NCI-H2196 (cell line): ENCODE data around the gene RNF26.
A peak's percentile ranks its signal among the peaks of the same experiment; 100 is the strongest.

Experiments used
- DNase-seq: peaks from one replicate; lab custom pipeline; 2025; ENCODE audit not compliant: unreplicated experiment; lab: John Stamatoyannopoulos, UW

RNF26 gene

DNA sequence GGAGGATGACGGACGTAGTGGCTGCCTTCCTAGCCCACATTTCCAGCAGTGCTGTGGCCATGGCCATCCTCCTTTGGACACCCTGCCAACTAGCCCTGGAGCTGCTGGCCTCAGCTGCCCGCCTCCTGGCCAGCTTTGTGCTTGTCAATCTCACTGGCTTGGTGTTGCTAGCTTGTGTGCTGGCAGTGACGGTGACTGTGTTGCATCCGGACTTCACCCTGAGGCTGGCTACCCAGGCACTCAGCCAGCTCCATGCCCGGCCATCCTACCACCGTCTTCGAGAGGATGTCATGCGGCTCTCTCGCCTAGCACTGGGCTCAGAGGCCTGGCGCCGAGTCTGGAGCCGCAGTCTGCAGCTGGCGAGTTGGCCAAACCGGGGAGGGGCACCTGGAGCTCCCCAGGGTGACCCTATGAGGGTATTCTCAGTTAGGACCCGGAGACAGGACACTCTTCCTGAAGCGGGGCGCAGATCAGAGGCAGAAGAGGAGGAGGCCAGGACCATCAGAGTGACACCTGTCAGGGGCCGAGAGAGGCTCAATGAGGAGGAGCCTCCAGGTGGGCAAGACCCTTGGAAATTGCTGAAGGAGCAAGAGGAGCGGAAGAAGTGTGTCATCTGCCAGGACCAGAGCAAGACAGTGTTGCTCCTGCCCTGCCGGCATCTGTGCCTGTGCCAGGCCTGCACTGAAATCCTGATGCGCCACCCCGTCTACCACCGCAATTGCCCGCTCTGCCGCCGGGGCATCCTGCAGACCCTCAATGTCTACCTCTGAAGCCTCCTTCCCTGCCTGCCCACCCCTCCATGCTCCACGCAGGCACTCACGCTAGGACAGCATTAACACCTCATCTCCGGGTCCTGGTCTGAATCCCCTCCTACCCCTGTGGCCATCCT, 1.6 kb downstream of the RNF26 start:
- no peak for DNase-seq

GRCh38 chr11:119336744-119337469, 2.6 kb downstream of the RNF26 start:
- no peak for DNase-seq

- DNase-seq: no peak
Measured at GRCh38 chr11:119337581-119338317, 3.4 kb downstream of the RNF26 start.

DNA sequence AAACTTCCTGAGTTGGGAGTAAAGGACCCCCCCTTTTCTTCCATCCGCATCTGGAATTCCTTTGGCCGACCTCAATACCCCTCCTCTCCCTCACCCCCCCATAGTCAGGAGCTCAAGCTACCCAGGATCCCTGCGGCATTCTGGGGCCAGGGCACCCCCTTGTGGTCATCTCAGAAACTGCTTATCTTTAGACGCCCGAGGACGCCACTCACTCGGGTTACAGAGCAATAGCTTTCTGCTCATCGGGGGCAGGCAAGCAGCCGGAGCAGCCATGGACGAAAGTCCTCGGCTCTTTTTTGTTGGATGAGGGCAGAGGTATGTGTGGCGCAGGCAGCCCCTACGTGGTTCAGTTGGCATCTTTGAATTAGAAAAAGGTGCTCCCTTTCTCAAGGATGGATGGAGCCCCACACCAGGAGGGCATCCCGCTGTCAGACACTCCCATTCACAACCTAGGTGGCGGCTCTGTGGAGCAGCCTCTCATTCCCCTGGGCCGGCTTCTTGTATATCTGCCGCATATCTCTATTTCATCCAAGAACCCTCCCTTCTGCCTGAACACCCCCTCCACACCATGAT, 4.1 kb downstream of the RNF26 start:
- peak; percentile 64 for DNase-seq

DNA sequence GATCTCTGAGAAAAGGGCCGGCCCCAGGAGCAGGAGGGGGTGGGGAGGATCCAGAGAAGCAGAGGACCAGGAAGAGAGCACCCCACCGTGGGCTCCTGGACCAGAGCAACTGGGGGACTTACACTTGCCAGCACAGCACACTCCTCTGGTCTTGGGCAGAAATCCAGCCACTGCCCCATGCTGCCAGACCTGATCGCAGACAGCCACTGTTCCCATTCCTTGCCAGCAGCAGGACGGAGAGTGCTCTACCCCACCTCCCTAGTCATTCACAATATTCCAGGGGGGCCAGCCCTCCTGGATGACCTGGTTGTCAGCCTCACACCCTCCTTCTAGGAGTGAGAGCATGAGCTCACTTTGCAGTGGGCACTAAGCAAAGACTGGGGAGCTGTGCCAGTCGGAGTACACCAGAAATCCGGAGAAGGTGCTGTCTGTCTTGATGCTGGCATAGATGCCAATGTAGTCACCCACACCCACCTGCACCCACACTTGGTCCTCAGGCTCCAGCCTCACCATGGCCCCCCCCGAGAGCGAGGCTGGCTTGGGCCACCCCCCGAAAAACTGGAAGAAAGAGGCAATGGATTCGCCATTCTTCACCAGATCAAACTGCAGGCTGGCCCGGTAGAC, 4.8 kb downstream of the RNF26 start:
- no peak for DNase-seq

DNA sequence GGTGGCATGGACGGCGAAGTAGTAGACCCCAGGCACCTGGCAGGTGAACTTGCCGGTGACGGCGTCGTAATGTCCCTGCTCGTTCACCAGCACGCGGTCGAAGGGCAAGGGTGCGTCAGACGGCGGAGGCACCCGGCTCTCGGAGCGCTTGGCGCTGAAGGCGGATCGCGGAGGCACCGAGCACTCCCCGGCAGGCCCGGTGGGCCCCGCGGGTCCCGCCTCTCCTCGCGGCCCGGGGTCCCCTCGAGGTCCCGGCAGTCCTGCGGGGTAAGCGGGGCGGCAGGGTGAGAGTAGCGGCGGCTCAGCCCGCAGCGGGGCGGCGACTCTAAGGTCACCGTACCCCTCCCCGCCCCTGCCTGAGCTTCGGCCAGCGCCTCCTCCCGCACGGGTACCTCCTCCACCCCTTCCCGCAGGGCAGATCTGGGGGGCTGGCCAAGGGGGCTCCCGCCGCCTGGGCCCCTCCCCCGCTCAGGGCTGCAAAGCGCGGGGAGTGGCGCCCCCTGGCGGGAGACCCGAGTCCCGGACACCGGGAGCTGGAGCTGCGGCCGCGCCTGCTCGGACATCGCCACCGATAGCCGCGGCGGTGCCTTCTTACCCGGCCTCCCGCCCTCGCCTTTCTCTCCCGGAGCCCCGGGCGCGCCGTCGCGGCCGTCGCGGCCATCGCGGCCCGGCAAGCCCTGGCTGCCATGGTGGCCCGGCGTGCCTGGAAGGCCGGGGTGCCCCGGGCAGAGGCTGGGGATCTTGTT, 5.4 kb downstream of the RNF26 start:
- no peak for DNase-seq

GRCh38 chr11:119340335-119341221, 6.3 kb downstream of the RNF26 start, which contains the start of gene C1QTNF5:
TSS of gene C1QTNF5 (minus strand) at chr11:119340883. CDS start at chr11:119340397, 486 bp downstream.
- no peak for DNase-seq

- no peak for DNase-seq
Measured at GRCh38 chr11:119341222-119342022, 7.1 kb downstream of the RNF26 start.

DNA sequence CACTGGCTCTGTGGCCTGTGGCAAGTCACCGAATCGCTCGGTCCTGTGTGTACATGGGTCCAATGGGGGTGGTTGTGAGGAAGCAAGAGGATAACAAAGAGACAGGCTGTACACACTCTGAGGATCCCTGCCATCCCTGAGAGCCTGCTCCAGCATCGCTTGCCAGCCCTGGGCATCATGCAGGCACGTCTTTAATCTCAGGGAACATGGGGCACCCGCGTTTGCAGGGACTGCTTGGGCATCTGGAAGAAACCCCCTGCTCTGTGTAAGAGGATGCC, 7.6 kb downstream of the RNF26 start:
- no peak for DNase-seq

DNA sequence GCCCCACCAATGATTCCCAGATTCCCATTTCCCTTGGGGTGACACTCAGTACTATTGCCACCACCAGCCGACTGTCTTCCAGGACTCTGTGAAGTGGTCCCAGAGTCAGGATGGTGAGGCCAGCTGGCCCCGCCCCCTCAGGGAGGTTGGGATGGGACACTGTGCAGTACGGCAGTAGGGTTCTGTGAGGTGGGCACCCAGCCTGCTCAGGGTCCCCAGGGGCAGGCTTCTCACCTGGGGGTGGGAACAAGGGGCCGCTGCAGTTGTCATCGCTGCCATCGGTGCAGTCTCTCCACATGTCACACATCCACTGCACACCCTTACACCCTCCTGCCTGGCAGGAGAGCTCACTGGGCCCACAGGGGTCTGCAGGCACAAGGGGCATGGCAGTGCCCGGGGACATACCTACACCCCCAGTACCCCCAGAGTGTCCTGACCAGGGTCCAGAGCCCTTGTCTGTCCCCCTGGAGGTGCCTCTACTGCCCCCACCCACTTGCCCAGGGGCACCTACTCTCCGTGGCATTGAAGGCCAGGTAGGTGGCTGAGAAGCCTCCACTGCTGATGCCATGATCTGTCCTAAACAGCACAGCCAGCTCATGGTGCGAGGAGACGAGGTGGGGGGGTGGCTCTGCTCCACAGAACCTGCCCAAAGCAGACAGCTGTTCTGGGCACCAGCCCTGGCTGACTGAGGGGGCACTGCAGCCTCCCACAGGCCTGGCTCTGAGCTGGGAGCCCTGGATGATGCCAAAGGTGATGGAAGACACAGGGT, 8.2 kb downstream of the RNF26 start:
- no peak for DNase-seq

- DNase-seq: no peak
Measured at GRCh38 chr11:119343726-119344125, 9.4 kb downstream of the RNF26 start.

DNA sequence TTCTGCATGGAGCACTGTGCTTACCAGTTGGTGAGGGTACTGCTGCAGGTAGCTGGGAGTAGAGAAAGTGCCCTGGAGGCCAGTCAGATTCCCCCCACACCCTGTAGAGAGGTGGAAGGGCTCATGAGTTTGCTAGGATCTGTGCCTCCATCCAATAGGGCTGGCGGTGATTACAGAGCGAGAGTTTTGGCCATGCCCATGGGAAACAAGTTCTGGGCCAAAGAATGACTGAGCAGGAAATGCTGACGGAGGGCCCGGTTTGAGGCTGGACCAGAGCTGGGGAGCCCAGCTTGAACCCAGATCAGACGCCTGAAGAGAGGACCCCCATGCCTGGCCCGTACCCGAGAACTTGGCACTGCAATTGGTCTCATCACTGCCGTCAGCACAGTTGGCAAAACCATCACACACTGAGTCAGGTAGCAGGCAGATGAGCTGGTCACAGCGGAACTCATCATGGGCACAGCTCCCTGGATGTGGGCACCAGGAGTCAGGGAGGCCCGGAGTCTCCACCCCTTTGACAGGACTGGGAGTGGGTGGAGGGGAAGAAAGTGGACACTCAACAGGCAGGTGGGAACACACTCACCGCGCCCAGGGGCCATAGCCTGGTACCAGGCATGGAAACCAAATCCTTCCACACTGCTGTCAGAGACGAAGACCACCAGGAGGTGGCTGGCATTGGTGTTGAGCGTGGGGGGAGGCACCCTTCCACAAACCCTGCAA, 10.1 kb downstream of the RNF26 start:
- DNase-seq: no peak

DNA sequence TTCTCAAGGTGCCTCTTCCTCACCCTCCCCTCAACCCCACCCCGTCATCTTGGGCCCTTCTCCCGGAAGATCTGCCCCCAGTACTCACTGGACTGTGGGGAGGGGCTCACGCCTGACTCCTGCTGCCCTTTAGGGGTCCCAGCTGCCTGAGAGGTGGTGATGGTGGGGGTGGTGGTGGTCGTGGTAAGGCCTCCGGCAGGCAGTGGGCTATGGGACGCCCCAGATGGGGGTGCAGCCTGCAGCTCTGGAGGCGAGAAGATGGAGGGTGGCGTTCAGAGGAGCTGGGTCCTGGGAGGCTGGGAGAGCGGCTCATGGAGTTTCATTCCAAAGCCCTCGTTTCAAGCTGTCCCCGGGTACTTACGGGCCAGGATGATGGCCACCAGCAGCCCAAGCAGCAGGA, 11.4 kb downstream of the RNF26 start:
- no peak for DNase-seq

- no peak for DNase-seq
Measured at GRCh38 chr11:119346605-119347004, 12.3 kb downstream of the RNF26 start, which contains the start of gene MFRP. TSS of gene MFRP (minus strand) at chr11:119346705. CDS start at chr11:119346513, 192 bp downstream.

GRCh38 chr11:119347242-119347641, 12.9 kb downstream of the RNF26 start:
- DNase-seq: no peak

DNA sequence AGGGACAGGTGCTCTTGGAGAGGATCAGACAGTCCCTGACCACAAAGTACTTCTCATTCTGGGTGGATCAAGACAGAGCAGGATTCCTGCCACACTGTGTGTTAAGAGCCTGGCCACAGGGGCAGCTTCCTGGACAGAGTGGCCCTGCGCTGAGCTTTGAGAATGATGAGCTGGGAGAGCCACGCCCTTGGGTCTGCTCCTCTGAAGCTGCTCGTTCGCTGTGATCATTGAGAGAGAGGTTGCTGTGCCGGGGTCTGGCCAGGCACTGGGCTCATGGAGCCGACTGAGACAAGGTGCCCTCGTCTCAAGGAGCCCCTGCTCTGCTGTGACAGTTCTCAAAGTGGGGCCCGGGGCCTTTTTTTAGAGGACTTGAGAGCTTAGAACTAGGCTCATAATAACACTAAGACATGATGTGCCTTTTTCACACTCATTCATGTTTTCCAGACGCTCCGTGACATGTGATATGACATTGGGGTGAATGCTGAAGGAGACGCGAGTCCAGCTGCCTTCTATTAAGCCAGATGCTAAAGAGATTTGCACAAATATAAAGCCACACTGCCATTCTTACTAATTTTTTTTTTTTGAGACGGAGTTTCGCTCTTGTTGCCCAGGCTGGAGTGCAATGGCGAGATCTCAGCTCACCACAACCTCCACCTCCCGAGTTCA, 13.7 kb downstream of the RNF26 start:
- DNase-seq: no peak
